GM12891 (cell line): Measurements from ENCODE around the gene CNTFR.
A peak's percentile ranks its signal among the peaks of the same experiment; 100 is the strongest.

Experiments used
- POLR2A ChIP-seq: IDR thresholded peaks from 2 replicates; pipeline ENCODE4 v1.6.1; 2011; ENCODE audit warnings: low read depth, low read length, control low read depth
- POLR2AphosphoS5 ChIP-seq: IDR thresholded peaks from 2 replicates; pipeline ENCODE4 v1.6.1; 2011; ENCODE audit warnings: low read depth, low read length, control low read depth
- POU2F2 ChIP-seq: IDR thresholded peaks from 2 replicates; pipeline ENCODE4 v1.6.1; 2011; ENCODE audit warnings: low read depth, mild to moderate bottlenecking, control low read depth, low read length, moderate library complexity
- SPI1 ChIP-seq: IDR thresholded peaks from 2 replicates; pipeline ENCODE4 v1.6.1; 2011; ENCODE audit warnings: low read depth, low read length, control low read depth
- TAF1 ChIP-seq: IDR thresholded peaks from 2 replicates; pipeline ENCODE4 v1.6.1; 2011; ENCODE audit warnings: low read depth, low read length, control low read depth

GRCh38 chr9:34611811-34612787 is 22.6 kb upstream of the CNTFR start, which contains the start of gene RPP25L:
- TF ChIP-seq POLR2AphosphoS5: peak; percentile 77
- peak; percentile 73 for TF ChIP-seq POLR2A
- peak; percentile 71; the same call in 1 of the 2 replicates for TF ChIP-seq TAF1
- TF ChIP-seq SPI1: no peak
- peak; percentile 31; the same call in 1 of the 2 replicates for TF ChIP-seq POU2F2
